Activated T-helper 17 cell treated with anti-CD3 and anti-CD28 coated beads, Interleukin-2, amount 50 U/mL, for 72 hours (primary cell): Measurements from ENCODE around the gene PLET1. TPM values are rescaled to one million over a fixed set of nuclear protein-coding genes. Genes with fewer than 3 reads are reported as not detected.

Source experiments
- ATAC-seq: fragments of 150-1000 bp; cut with Tn5 transposase; replicated peaks from 2 replicates; pipeline ENCODE4 v1.10.0; 2021; ENCODE audit warnings: mild to moderate bottlenecking, moderate library complexity
- H3K27ac Mint-ChIP-seq: one replicate; pipeline ENCODE4 v1.8.0; 2022; ENCODE audit warnings: mixed read lengths
- H3K27me3 Mint-ChIP-seq: one replicate; pipeline ENCODE4 v1.8.0; 2022; ENCODE audit warnings: mixed read lengths
- H3K36me3 Mint-ChIP-seq: one replicate; pipeline ENCODE4 v1.8.0; 2022; ENCODE audit warnings: low read depth, mild to moderate bottlenecking, mixed read lengths
- H3K4me1 Mint-ChIP-seq: one replicate; pipeline ENCODE4 v1.8.0; 2022; ENCODE audit warnings: mixed read lengths
- H3K4me3 Mint-ChIP-seq: one replicate; pipeline ENCODE4 v1.8.0; 2022; ENCODE audit warnings: mild to moderate bottlenecking, mixed read lengths
- H3K9me3 Mint-ChIP-seq: one replicate; pipeline ENCODE4 v1.8.0; 2022; ENCODE audit warnings: mixed read lengths
- total RNA-seq, 2 donors: library from RNA; stranded (reverse); gene quantifications; one replicate each; pipeline ENCODE4 v1.2.3, GENCODE V29; 2022

PLET1 gene
- total RNA-seq, result not detected

GRCh38 chr11:112260490-112260889 is at the start of gene PLET1:
TSS of gene PLET1 (minus strand) at chr11:112260860. CDS start at chr11:112260589, 271 bp downstream.
- Mint-ChIP-seq H3K27ac (no peak within 1 kb of the TSS), H3K4me3 (no peak within 1 kb of the TSS), H3K27me3 (no peaks in the 10 kb centered on the region), H3K4me1 (no peaks in the 10 kb centered on the region), H3K36me3 (no peaks in the 10 kb centered on the region), H3K9me3 (no peaks in the 10 kb centered on the region)
- no peak for ATAC-seq

GRCh38 chr11:112310419-112310818 is 49.8 kb upstream of the PLET1 start:
- H3K9me3 Mint-ChIP-seq, result peaks cover 10% of the 10 kb centered on the region
- peaks cover under 1% of the 10 kb centered on the region for H3K4me1 Mint-ChIP-seq
- ATAC-seq, result no peak
- H3K4me3 Mint-ChIP-seq, result no peak overlapping the region
- no peaks in the 10 kb centered on the region for H3K36me3 Mint-ChIP-seq
- no peaks in the 10 kb centered on the region for H3K27me3 Mint-ChIP-seq
- no peak overlapping the region for H3K27ac Mint-ChIP-seq

- Mint-ChIP-seq H3K4me1 (peaks cover 8% of the 10 kb centered on the region), H3K9me3 (peaks cover 10% of the 10 kb centered on the region), H3K4me3 (no peak overlapping the region), H3K27ac (no peak overlapping the region), H3K36me3 (no peaks in the 10 kb centered on the region), H3K27me3 (no peaks in the 10 kb centered on the region)
- no peak for ATAC-seq
Measured at GRCh38 chr11:112308651-112309050, 48.0 kb upstream of the PLET1 start.

- Mint-ChIP-seq H3K36me3 (no peaks in the 10 kb centered on the region), H3K27ac (no peak overlapping the region), H3K4me3 (no peak overlapping the region), H3K27me3 (no peaks in the 10 kb centered on the region), H3K4me1 (peaks cover 8% of the 10 kb centered on the region), H3K9me3 (peaks cover 10% of the 10 kb centered on the region)
- no peak for ATAC-seq
Measured at GRCh38 chr11:112307616-112308015, 47.0 kb upstream of the PLET1 start.

GRCh38 chr11:112306230-112306629 is 45.6 kb upstream of the PLET1 start:
- Mint-ChIP-seq H3K36me3 (no peaks in the 10 kb centered on the region), H3K4me1 (peaks cover 13% of the 10 kb centered on the region), H3K9me3 (peaks cover 10% of the 10 kb centered on the region), H3K27me3 (no peaks in the 10 kb centered on the region), H3K4me3 (no peak overlapping the region), H3K27ac (no peak overlapping the region)
- no peak for ATAC-seq

- Mint-ChIP-seq H3K4me3 (no peak overlapping the region), H3K36me3 (no peaks in the 10 kb centered on the region), H3K27ac (peak overlapping the region; percentile 81), H3K27me3 (no peaks in the 10 kb centered on the region), H3K4me1 (peaks cover 13% of the 10 kb centered on the region), H3K9me3 (peaks cover 10% of the 10 kb centered on the region)
- ATAC-seq, result peak; percentile 71
Measured at GRCh38 chr11:112304914-112305313, 44.3 kb upstream of the PLET1 start.

- ATAC-seq, result no peak
- Mint-ChIP-seq H3K4me3 (no peak overlapping the region), H3K27ac (no peak overlapping the region), H3K27me3 (no peaks in the 10 kb centered on the region), H3K36me3 (no peaks in the 10 kb centered on the region), H3K9me3 (peaks cover 7% of the 10 kb centered on the region), H3K4me1 (peaks cover 13% of the 10 kb centered on the region)
Measured at GRCh38 chr11:112303616-112304015, 43.0 kb upstream of the PLET1 start.

- Mint-ChIP-seq H3K9me3 (no peaks in the 10 kb centered on the region), H3K27ac (peak overlapping the region; percentile 54), H3K4me1 (peaks cover 19% of the 10 kb centered on the region), H3K4me3 (no peak overlapping the region), H3K27me3 (no peaks in the 10 kb centered on the region), H3K36me3 (no peaks in the 10 kb centered on the region)
- no peak for ATAC-seq
Measured at GRCh38 chr11:112302226-112302868, 41.7 kb upstream of the PLET1 start.

GRCh38 chr11:112300094-112300786 is 39.6 kb upstream of the PLET1 start:
- no peak for ATAC-seq
- Mint-ChIP-seq H3K9me3 (no peaks in the 10 kb centered on the region), H3K36me3 (peaks cover 1% of the 10 kb centered on the region), H3K4me3 (no peak overlapping the region), H3K4me1 (peaks cover 29% of the 10 kb centered on the region), H3K27ac (no peak overlapping the region), H3K27me3 (no peaks in the 10 kb centered on the region)

- peaks cover 24% of the 10 kb centered on the region for H3K4me1 Mint-ChIP-seq
- no peak overlapping the region for H3K27ac Mint-ChIP-seq
- peaks cover 15% of the 10 kb centered on the region for H3K36me3 Mint-ChIP-seq
- no peak for ATAC-seq
- H3K9me3 Mint-ChIP-seq, result no peaks in the 10 kb centered on the region
- H3K4me3 Mint-ChIP-seq, result peak overlapping the region; percentile 60
- no peaks in the 10 kb centered on the region for H3K27me3 Mint-ChIP-seq
Measured at GRCh38 chr11:112298535-112298934, 37.9 kb upstream of the PLET1 start.

GRCh38 chr11:112297248-112297866 is 36.7 kb upstream of the PLET1 start:
- Mint-ChIP-seq H3K27ac (peak overlapping the region; percentile 85), H3K36me3 (peaks cover 18% of the 10 kb centered on the region), H3K27me3 (no peaks in the 10 kb centered on the region), H3K4me3 (peak overlapping the region; percentile 65), H3K4me1 (peaks cover 25% of the 10 kb centered on the region), H3K9me3 (peaks cover 2% of the 10 kb centered on the region)
- peak; percentile 93 for ATAC-seq

- Mint-ChIP-seq H3K36me3 (peaks cover 31% of the 10 kb centered on the region), H3K4me3 (peak overlapping the region; percentile 65), H3K27ac (peak overlapping the region; percentile 43), H3K9me3 (peaks cover 3% of the 10 kb centered on the region), H3K27me3 (no peaks in the 10 kb centered on the region), H3K4me1 (peaks cover 21% of the 10 kb centered on the region)
- no peak for ATAC-seq
Measured at GRCh38 chr11:112296044-112296443, 35.4 kb upstream of the PLET1 start.

GRCh38 chr11:112294688-112295340 is 34.2 kb upstream of the PLET1 start:
- Mint-ChIP-seq H3K36me3 (peaks cover 32% of the 10 kb centered on the region), H3K4me3 (peak overlapping the region; percentile 35), H3K4me1 (peaks cover 21% of the 10 kb centered on the region), H3K27ac (peak overlapping the region; percentile 43), H3K27me3 (no peaks in the 10 kb centered on the region), H3K9me3 (peaks cover 3% of the 10 kb centered on the region)
- no peak for ATAC-seq

- peaks cover 3% of the 10 kb centered on the region for H3K9me3 Mint-ChIP-seq
- H3K36me3 Mint-ChIP-seq, result peaks cover 32% of the 10 kb centered on the region
- no peak for ATAC-seq
- H3K27ac Mint-ChIP-seq, result peak overlapping the region; percentile 43
- peaks cover 29% of the 10 kb centered on the region for H3K4me1 Mint-ChIP-seq
- H3K27me3 Mint-ChIP-seq, result no peaks in the 10 kb centered on the region
- peak overlapping the region; percentile 32 for H3K4me3 Mint-ChIP-seq
Measured at GRCh38 chr11:112293614-112294013, 33.0 kb upstream of the PLET1 start.
